Placental epithelial cell (primary cell): ENCODE data around the gene RBMY1A1. TPM values are rescaled to one million over a fixed set of nuclear protein-coding genes. Genes with fewer than 3 reads are reported as not detected.

Experiments used
- total RNA-seq: library from RNA; depleted of rRNA; stranded (reverse); fragments of >200 nt; gene quantifications from 2 replicates; pipeline ENCODE4 v1.2.3, GENCODE V29; 2012

Gene RBMY1A1
- total RNA-seq = not detected in 2 replicates

GRCh38 chrY:21534579-21534978 lies at the start of gene RBMY1A1:
RBMY1A1 (plus strand) TSS chrY:21534879; CDS start chrY:21536892, 2,013 bp downstream.

GRCh38 chrY:21511038-21511437 lies 23.6 kb upstream of the RBMY1A1 start, which contains the start of gene RBMY1B:
RBMY1B (plus strand) TSS chrY:21511338; CDS start chrY:21513351, 2,013 bp downstream.

Other genes with a start within 250 kb of the RBMY1A1 start
- not detected in 2 replicates for gene RBMY1B, start 23.5 kb upstream of the RBMY1A1 start, total RNA-seq